Esophagus muscularis mucosa (tissue), 4 donors: ENCODE results near the gene RUSC1. TPM values are rescaled to one million over a fixed set of nuclear protein-coding genes. Genes with fewer than 3 reads are reported as not detected.

Source experiments
- DNase-seq: peaks from one replicate; pipeline ENCODE4 v3.0.0-alpha.2; 2017; ENCODE audit errors: extremely low spot score
- H3K27ac ChIP-seq, 4 donors: fragments of 200-600 bp; sonication (generic); replicated peaks in 1 of 4; 1 replicate in 3 of 4; 2 replicates in 1 of 4; pipeline ENCODE4 v1.5.1; 2016 to 2019; ENCODE audit warnings: mild to moderate bottlenecking in 1 of 4
- H3K27me3 ChIP-seq, 4 donors: fragments of 200-600 bp; sonication (generic); one replicate each; pipeline versions ENCODE4 v1.5.1 to v1.6.0; 2016 to 2019
- H3K36me3 ChIP-seq, 4 donors: fragments of 200-600 bp; sonication (generic); one replicate each; pipeline ENCODE4 v1.5.1; 2016 to 2019
- H3K4me1 ChIP-seq, 4 donors: fragments of 200-600 bp; sonication (generic); one replicate each; pipeline ENCODE4 v1.5.1; 2016 to 2019
- H3K4me3 ChIP-seq, 4 donors: fragments of 200-600 bp; sonication (generic); 1 replicate in 2 of 4; 2 replicates in 2 of 4; pipeline ENCODE4 v1.5.1; 2016 to 2019; ENCODE audit warnings: mild to moderate bottlenecking in 4 of 4, moderate library complexity in 1 of 4
- H3K9me3 ChIP-seq, 4 donors: fragments of 200-600 bp; sonication (generic); 1 replicate in 3 of 4; 2 replicates in 1 of 4; pipeline ENCODE4 v1.5.1; 2016 to 2019
- EP300 ChIP-seq: sonication (generic); formaldehyde crosslinking; IDR thresholded peaks from one replicate; pipeline ENCODE4 v1.6.1; 2017; ENCODE audit warnings: antibody characterized with exemption
- POLR2A ChIP-seq: fragments of 450-650 bp; IDR thresholded peaks from one replicate; pipeline ENCODE4 v1.6.1; 2017; ENCODE audit warnings: antibody characterized with exemption, moderate library complexity, mild to moderate bottlenecking, low read depth
- POLR2AphosphoS5 ChIP-seq, 2 donors: sonication (generic); formaldehyde crosslinking; IDR thresholded peaks; one replicate each; pipeline ENCODE4 v1.6.1; 2017; ENCODE audit warnings: antibody characterized with exemption in 2 of 2
- WGBS: methylation state at CpG from one replicate; pipeline ENCODE4 v1.1.5; 2018; 5-methylcytosine and 5-hydroxymethylcytosine counted together
- intact Hi-C: fragments of 100-400 bp; cut with DNase I; formaldehyde crosslinking; loops from one replicate; pipeline ENCODE4 v1.15.1; 2023
- total RNA-seq, 4 donors: library from RNA; depleted of rRNA; stranded (reverse); fragments of >200 nt; gene quantifications; one replicate each; pipeline versions ENCODE4 v1.1.0 to v1.2.1, GENCODE V29; 2016
- TF ChIP-seq, protein P1 (sequence below), 3 experiments: fragments of 200-600 bp in 2 of 3; fragments of 450-650 bp in 1 of 3; sonication (generic) in 2 of 3; IDR thresholded peaks; one replicate each; pipeline ENCODE4 v1.5.1; 2017 to 2019; ENCODE audit warnings: antibody characterized with exemption in 3 of 3, mild to moderate bottlenecking in 2 of 3, moderate library complexity in 1 of 3

RUSC1 gene
- total RNA-seq, 4 donors from 2014 or later: 15.6 to 35.4 (median 27.2) TPM

DNA sequence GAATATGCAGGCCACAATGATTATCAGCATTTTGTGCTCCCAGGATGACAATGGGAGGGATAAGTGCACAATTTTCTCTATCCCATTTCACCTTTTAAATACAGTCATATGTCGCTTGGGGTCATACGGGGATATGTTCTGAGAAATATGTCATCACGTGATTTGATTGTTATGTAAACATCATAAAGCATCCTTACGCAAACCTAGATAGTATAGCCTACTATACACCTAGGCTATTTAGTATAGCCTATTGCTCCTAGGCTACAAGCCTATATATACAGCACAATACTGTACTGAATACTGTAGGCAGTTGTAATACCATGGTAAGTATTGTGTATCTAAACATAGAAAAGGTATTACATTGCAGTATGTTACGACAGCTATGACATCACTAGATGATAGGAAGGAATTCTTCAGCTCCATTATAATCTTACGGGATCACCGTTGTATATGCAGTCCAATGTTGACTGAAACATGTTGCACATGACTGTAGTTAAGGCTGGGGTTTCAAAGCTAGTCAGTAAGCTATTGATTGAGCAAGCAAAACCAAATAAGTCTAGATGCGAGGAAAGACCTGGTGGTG is 18.9 kb downstream of the RUSC1 start:
- Histone ChIP-seq H3K27ac (no peak overlapping the region), H3K4me1 (no peaks in the 10 kb centered on the region), H3K27me3 (no peaks in the 10 kb centered on the region), H3K9me3 (no peaks in the 10 kb centered on the region), H3K4me3 (no peak overlapping the region), H3K36me3 (peaks cover 56 to 100% (median 87%) of the 10 kb centered on the region in 4 donors)
- 85% methylated on average over 8 of the region's 8 CpGs for WGBS
- intact Hi-C loops: no loop called here
- no peak for TF ChIP-seq POLR2A
- no peak for TF ChIP-seq EP300
- TF ChIP-seq POLR2AphosphoS5 (IDR thresholded peaks at IDR 0.05): no peak
- TF ChIP-seq, protein P1, sequence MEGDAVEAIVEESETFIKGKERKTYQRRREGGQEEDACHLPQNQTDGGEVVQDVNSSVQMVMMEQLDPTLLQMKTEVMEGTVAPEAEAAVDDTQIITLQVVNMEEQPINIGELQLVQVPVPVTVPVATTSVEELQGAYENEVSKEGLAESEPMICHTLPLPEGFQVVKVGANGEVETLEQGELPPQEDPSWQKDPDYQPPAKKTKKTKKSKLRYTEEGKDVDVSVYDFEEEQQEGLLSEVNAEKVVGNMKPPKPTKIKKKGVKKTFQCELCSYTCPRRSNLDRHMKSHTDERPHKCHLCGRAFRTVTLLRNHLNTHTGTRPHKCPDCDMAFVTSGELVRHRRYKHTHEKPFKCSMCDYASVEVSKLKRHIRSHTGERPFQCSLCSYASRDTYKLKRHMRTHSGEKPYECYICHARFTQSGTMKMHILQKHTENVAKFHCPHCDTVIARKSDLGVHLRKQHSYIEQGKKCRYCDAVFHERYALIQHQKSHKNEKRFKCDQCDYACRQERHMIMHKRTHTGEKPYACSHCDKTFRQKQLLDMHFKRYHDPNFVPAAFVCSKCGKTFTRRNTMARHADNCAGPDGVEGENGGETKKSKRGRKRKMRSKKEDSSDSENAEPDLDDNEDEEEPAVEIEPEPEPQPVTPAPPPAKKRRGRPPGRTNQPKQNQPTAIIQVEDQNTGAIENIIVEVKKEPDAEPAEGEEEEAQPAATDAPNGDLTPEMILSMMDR (IDR thresholded peaks at IDR 0.05): no peak
- no peak for DNase-seq

DNA sequence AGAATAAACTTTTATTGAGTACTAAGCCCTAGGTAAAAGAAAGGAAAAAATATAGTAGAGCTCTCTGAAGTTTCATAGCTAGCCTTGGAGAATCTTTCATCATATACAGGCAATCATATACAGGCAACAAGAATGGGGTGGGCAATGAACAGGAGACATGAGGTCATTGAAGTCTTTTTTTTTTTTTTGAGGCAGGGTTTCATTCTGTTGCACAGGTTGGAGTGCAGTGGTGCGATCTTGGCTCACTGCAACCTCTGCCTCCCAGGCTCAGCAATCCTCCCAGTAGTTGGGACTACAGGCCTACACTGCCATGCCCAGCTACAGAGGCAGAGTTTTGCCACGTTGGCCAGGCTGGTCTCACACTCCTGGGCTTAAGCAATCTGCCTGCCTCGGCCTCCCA is 22.1 kb downstream of the RUSC1 start:
- no peaks in the 10 kb centered on the region for H3K27me3 ChIP-seq
- TF ChIP-seq, protein P1 (IDR thresholded peaks at IDR 0.05): no peak
- no peak for TF ChIP-seq EP300
- no peak for TF ChIP-seq POLR2AphosphoS5 (IDR thresholded peaks at IDR 0.05)
- TF ChIP-seq POLR2A: no peak
- no peak for DNase-seq
- no peaks in the 10 kb centered on the region for H3K4me1 ChIP-seq
- H3K36me3 ChIP-seq: peaks cover 64 to 100% (median 96%) of the 10 kb centered on the region in 4 donors
- no peak overlapping the region for H3K27ac ChIP-seq
- H3K9me3 ChIP-seq: no peaks in the 10 kb centered on the region
- no peak overlapping the region for H3K4me3 ChIP-seq
- intact Hi-C loops: no loop called here
- WGBS: 93% methylated on average over 3 of the region's 3 CpGs

DNA sequence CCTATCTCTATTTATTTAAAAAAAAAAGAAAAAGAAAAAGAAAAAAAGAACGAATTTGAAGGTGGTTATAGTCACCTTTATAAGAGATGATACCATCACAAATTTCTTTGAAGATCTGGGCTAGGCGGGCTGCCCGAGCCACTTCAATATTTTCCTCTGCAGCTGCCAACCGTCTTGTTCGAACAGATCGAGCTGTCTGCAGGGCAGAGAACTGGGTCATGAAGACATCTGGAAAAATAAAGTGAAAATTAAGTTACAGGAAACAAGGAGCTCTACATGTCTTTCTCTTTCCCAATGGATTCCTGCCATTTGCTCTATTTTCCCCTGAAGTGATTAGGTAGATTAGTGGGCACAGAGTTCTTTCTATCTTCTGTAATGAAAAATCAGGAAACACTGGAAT is 31.9 kb downstream of the RUSC1 start:
- TF ChIP-seq EP300: no peak
- TF ChIP-seq, protein P1 (IDR thresholded peaks at IDR 0.05): no peak
- no peak for TF ChIP-seq POLR2A
- no peak for TF ChIP-seq POLR2AphosphoS5 (IDR thresholded peaks at IDR 0.05)
- H3K27ac ChIP-seq: no peak overlapping the region
- no peak for DNase-seq
- no peaks in the 10 kb centered on the region for H3K9me3 ChIP-seq
- H3K36me3 ChIP-seq: peaks cover 80 to 100% (median 95%) of the 10 kb centered on the region in 4 donors
- H3K4me1 ChIP-seq: no peaks in the 10 kb centered on the region
- 90% methylated on average over 6 of the region's 6 CpGs for WGBS
- no peak overlapping the region for H3K4me3 ChIP-seq
- intact Hi-C loops: loop anchor here (10.0 kb wide), 1 partner anchor 312 kb away; no protein-coding TSS in a partner anchor
- H3K27me3 ChIP-seq: no peaks in the 10 kb centered on the region

DNA sequence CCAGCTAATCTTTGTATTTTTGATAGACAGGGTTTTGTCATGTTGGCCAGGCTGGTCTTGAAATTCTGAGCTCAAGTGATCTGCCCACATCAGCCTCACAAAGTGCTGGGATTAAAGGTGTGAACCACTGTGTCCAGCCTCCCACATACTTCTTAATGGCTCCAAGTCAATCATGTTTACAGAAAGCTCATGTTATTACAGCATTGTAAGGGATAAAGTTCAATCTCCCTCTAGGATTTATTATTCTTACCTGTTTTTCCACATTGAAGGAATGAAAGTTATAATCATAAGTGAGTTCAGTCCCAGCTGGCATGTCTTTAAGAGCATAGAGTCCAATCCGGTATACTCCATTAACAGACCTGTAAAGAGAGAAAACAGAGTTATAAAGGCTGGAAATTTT is 39.4 kb downstream of the RUSC1 start:
- no peak overlapping the region for H3K4me3 ChIP-seq
- H3K27ac ChIP-seq: no peak overlapping the region
- DNase-seq: no peak
- intact Hi-C loops: no loop called here
- WGBS: 96% methylated on average over 1 of the region's 1 CpG
- no peaks in the 10 kb centered on the region for H3K4me1 ChIP-seq
- H3K27me3 ChIP-seq: no peaks in the 10 kb centered on the region
- peaks cover 42 to 98% (median 70%) of the 10 kb centered on the region in 4 donors for H3K36me3 ChIP-seq
- no peaks in the 10 kb centered on the region for H3K9me3 ChIP-seq
- TF ChIP-seq, protein P1 (IDR thresholded peaks at IDR 0.05): no peak
- TF ChIP-seq POLR2A: no peak
- TF ChIP-seq EP300: no peak
- TF ChIP-seq POLR2AphosphoS5 (IDR thresholded peaks at IDR 0.05): no peak

DNA sequence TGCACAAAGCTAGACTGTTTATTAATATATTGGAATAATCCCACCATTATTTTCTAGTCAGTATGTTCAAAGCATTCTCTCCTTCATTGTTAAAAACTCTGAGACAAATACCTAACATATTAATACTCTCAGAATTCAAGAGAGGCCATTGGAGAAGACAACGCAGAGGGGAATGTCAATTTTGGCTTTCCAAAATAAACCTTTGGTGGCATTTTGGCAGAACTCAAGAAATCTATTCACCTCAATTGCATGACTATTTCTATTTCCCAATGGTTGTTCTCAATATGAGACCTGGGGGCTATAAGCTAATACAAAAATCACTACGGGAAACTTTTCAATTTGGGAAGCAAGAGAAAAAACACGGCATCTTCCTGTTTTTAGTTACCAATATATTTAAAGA is 58.5 kb downstream of the RUSC1 start:
- H3K4me1 ChIP-seq: peaks cover 14 to 27% (median 22%) of the 10 kb centered on the region in 4 donors
- H3K4me3 ChIP-seq: peak overlapping the region in 3 of 4 donors; percentile 7 to 15 (median 8)
- H3K27ac ChIP-seq: peak overlapping the region; percentile 35 to 52 (median 45)
- intact Hi-C loops: no loop called here
- no peak for TF ChIP-seq EP300
- TF ChIP-seq POLR2AphosphoS5 (IDR thresholded peaks at IDR 0.05): no peak
- TF ChIP-seq, protein P1 (IDR thresholded peaks at IDR 0.05): no peak
- no peak for TF ChIP-seq POLR2A
- WGBS: 30% methylated on average over 3 of the region's 3 CpGs
- no peaks in the 10 kb centered on the region for H3K27me3 ChIP-seq
- no peaks in the 10 kb centered on the region for H3K9me3 ChIP-seq
- DNase-seq: no peak
- peaks cover 24 to 67% (median 47%) of the 10 kb centered on the region in 4 donors for H3K36me3 ChIP-seq
